Activated T-helper 1 cell treated with anti-CD3 and anti-CD28 coated beads, Interleukin-12 subunit alpha, Interleukin-12 subunit beta, Interleukin-2, Interleukin-4 antibody, amounts not matched to agents 30 ng/mL and 10 ng/mL and 1 ng/mL, durations not matched to agents 14 hours and 24 hours and 36 hours (primary cell): ENCODE data around the gene POU2AF3. TPM values are rescaled to one million over a fixed set of nuclear protein-coding genes. Genes with fewer than 3 reads are reported as not detected.
"Not testable (repeated sequence)": the region's sequence is repeated elsewhere in the genome, so short reads cannot be mapped to it uniquely, and the experiment has no call there.

Experiments
- DNase-seq: peaks from one replicate; pipeline ENCODE4 v3.0.0; 2021; ENCODE audit warnings: low spot score
- H3K27ac Mint-ChIP-seq: one replicate; pipeline ENCODE4 v1.8.0; 2021; ENCODE audit warnings: mild to moderate bottlenecking, mixed read lengths
- H3K27me3 Mint-ChIP-seq: one replicate; pipeline ENCODE4 v1.8.0; 2022; ENCODE audit warnings: mild to moderate bottlenecking, moderate library complexity, mixed read lengths; ENCODE audit not compliant: insufficient read depth
- H3K36me3 Mint-ChIP-seq: one replicate; pipeline ENCODE4 v1.8.0; 2021; ENCODE audit warnings: low read depth, mixed read lengths
- H3K4me1 Mint-ChIP-seq: one replicate; pipeline ENCODE4 v1.8.0; 2021; ENCODE audit warnings: low read depth, mixed read lengths
- H3K4me3 Mint-ChIP-seq: one replicate; pipeline ENCODE4 v1.8.0; 2021; ENCODE audit warnings: mild to moderate bottlenecking, moderate library complexity, mixed read lengths
- H3K9me3 Mint-ChIP-seq: one replicate; pipeline ENCODE4 v1.8.0; 2021; ENCODE audit warnings: mixed read lengths
- intact Hi-C: fragments of 100-400 bp; cut with micrococcal nuclease; formaldehyde crosslinking; loops from one replicate; pipeline ENCODE4 v1.15.1; 2024
- total RNA-seq: library from RNA; stranded (reverse); gene quantifications from 2 replicates; pipeline ENCODE4 v1.2.3, GENCODE V29; 2022

The POU2AF3 gene
- total RNA-seq, result 0.21 and 0.39 TPM in 2 replicates

GRCh38 chr11:111298413-111299100 lies at the start of gene POU2AF3:
Gene POU2AF3 (plus strand): TSS chr11:111298546. CDS start chr11:111298582, 36 bp downstream.
- Mint-ChIP-seq H3K27me3 (peaks cover 53% of the 10 kb centered on the region), H3K4me3 (peak within 1 kb of the TSS; percentile 25), H3K9me3 (no peaks in the 10 kb centered on the region), H3K4me1 (no peaks in the 10 kb centered on the region), H3K36me3 (no peaks in the 10 kb centered on the region), H3K27ac (no peak within 1 kb of the TSS)
- intact Hi-C loops, result no loop called here
- no peak for DNase-seq

- H3K27me3 Mint-ChIP-seq, result peaks cover 14% of the 10 kb centered on the region
- intact Hi-C loops, result no loop called here
- H3K4me3 Mint-ChIP-seq, result no peak overlapping the region
- H3K27ac Mint-ChIP-seq, result no peak overlapping the region
- H3K36me3 Mint-ChIP-seq, result no peaks in the 10 kb centered on the region
- DNase-seq, result no peak
- no peaks in the 10 kb centered on the region for H3K4me1 Mint-ChIP-seq
- H3K9me3 Mint-ChIP-seq, result no peaks in the 10 kb centered on the region
These were observed 47.4 kb upstream of the POU2AF3 start for GRCh38 chr11:111250936-111251335.

GRCh38 chr11:111253131-111253530 lies 45.2 kb upstream of the POU2AF3 start:
- H3K27me3 Mint-ChIP-seq, result peaks cover 10% of the 10 kb centered on the region
- DNase-seq, result no peak
- H3K4me1 Mint-ChIP-seq, result no peaks in the 10 kb centered on the region
- H3K27ac Mint-ChIP-seq, result no peak overlapping the region
- intact Hi-C loops, result no loop called here
- no peaks in the 10 kb centered on the region for H3K9me3 Mint-ChIP-seq
- H3K36me3 Mint-ChIP-seq, result no peaks in the 10 kb centered on the region
- no peak overlapping the region for H3K4me3 Mint-ChIP-seq

GRCh38 chr11:111253630-111254029 lies 44.7 kb upstream of the POU2AF3 start:
- no peaks in the 10 kb centered on the region for H3K4me1 Mint-ChIP-seq
- H3K4me3 Mint-ChIP-seq, result no peak overlapping the region
- H3K36me3 Mint-ChIP-seq, result no peaks in the 10 kb centered on the region
- peaks cover 10% of the 10 kb centered on the region for H3K27me3 Mint-ChIP-seq
- no peak for DNase-seq
- intact Hi-C loops, result no loop called here
- no peak overlapping the region for H3K27ac Mint-ChIP-seq
- no peaks in the 10 kb centered on the region for H3K9me3 Mint-ChIP-seq

- intact Hi-C loops, result no loop called here
- no peak for DNase-seq
- no peak overlapping the region for H3K27ac Mint-ChIP-seq
- H3K4me1 Mint-ChIP-seq, result no peaks in the 10 kb centered on the region
- peaks cover 29% of the 10 kb centered on the region for H3K27me3 Mint-ChIP-seq
- no peaks in the 10 kb centered on the region for H3K36me3 Mint-ChIP-seq
- no peak overlapping the region for H3K4me3 Mint-ChIP-seq
- H3K9me3 Mint-ChIP-seq, result no peaks in the 10 kb centered on the region
These were observed 40.3 kb upstream of the POU2AF3 start for GRCh38 chr11:111258046-111258445.

GRCh38 chr11:111259896-111260295 lies 38.5 kb upstream of the POU2AF3 start:
- H3K9me3 Mint-ChIP-seq, result no peaks in the 10 kb centered on the region
- no peak for DNase-seq
- no peak overlapping the region for H3K27ac Mint-ChIP-seq
- H3K27me3 Mint-ChIP-seq, result peaks cover 27% of the 10 kb centered on the region
- no peaks in the 10 kb centered on the region for H3K36me3 Mint-ChIP-seq
- no peaks in the 10 kb centered on the region for H3K4me1 Mint-ChIP-seq
- intact Hi-C loops, result no loop called here
- no peak overlapping the region for H3K4me3 Mint-ChIP-seq

GRCh38 chr11:111260811-111261210 lies 37.5 kb upstream of the POU2AF3 start:
- Mint-ChIP-seq H3K9me3 (no peaks in the 10 kb centered on the region), H3K4me1 (no peaks in the 10 kb centered on the region), H3K27me3 (peaks cover 27% of the 10 kb centered on the region), H3K4me3 (no peak overlapping the region), H3K27ac (no peak overlapping the region), H3K36me3 (no peaks in the 10 kb centered on the region)
- no peak for DNase-seq
- intact Hi-C loops, result no loop called here

GRCh38 chr11:111264646-111265045 lies 33.7 kb upstream of the POU2AF3 start:
- intact Hi-C loops, result no loop called here
- no peaks in the 10 kb centered on the region for H3K36me3 Mint-ChIP-seq
- H3K9me3 Mint-ChIP-seq, result no peaks in the 10 kb centered on the region
- H3K27me3 Mint-ChIP-seq, result peaks cover 22% of the 10 kb centered on the region
- H3K4me3 Mint-ChIP-seq, result no peak overlapping the region
- H3K27ac Mint-ChIP-seq, result no peak overlapping the region
- H3K4me1 Mint-ChIP-seq, result no peaks in the 10 kb centered on the region
- DNase-seq, result no peak

- peaks cover 20% of the 10 kb centered on the region for H3K27me3 Mint-ChIP-seq
- no peaks in the 10 kb centered on the region for H3K36me3 Mint-ChIP-seq
- no peak overlapping the region for H3K27ac Mint-ChIP-seq
- H3K4me3 Mint-ChIP-seq, result no peak overlapping the region
- DNase-seq, result no peak
- intact Hi-C loops, result no loop called here
- H3K9me3 Mint-ChIP-seq, result no peaks in the 10 kb centered on the region
- H3K4me1 Mint-ChIP-seq, result no peaks in the 10 kb centered on the region
These were observed 32.9 kb upstream of the POU2AF3 start for GRCh38 chr11:111265421-111265820.

GRCh38 chr11:111268303-111268702 lies 30.0 kb upstream of the POU2AF3 start:
- H3K4me1 Mint-ChIP-seq, intact Hi-C loops, H3K4me3 Mint-ChIP-seq, DNase-seq, H3K27me3 Mint-ChIP-seq, H3K27ac Mint-ChIP-seq, H3K36me3 Mint-ChIP-seq, H3K9me3 Mint-ChIP-seq: not testable (repeated sequence)

- Mint-ChIP-seq H3K9me3 (no peaks in the 10 kb centered on the region), H3K27me3 (peaks cover 4% of the 10 kb centered on the region), H3K4me1 (peaks cover 6% of the 10 kb centered on the region), H3K4me3 (no peak overlapping the region), H3K36me3 (no peaks in the 10 kb centered on the region), H3K27ac (no peak overlapping the region)
- intact Hi-C loops, result no loop called here
- no peak for DNase-seq
These were observed 29.0 kb upstream of the POU2AF3 start for GRCh38 chr11:111269146-111269868.

GRCh38 chr11:111272420-111272819 lies 25.9 kb upstream of the POU2AF3 start:
- Mint-ChIP-seq H3K4me3 (no peak overlapping the region), H3K27ac (no peak overlapping the region), H3K9me3 (no peaks in the 10 kb centered on the region), H3K27me3 (peaks cover 8% of the 10 kb centered on the region), H3K4me1 (peaks cover 6% of the 10 kb centered on the region), H3K36me3 (no peaks in the 10 kb centered on the region)
- DNase-seq, result no peak
- intact Hi-C loops, result no loop called here

GRCh38 chr11:111282562-111283075 lies 15.7 kb upstream of the POU2AF3 start:
- H3K27me3 Mint-ChIP-seq, result peaks cover 6% of the 10 kb centered on the region
- DNase-seq, result no peak
- intact Hi-C loops, result loop anchor here (1.0 to 5.0 kb wide), 5 partner anchors 75 to 495 kb away; no protein-coding TSS in a partner anchor
- no peak overlapping the region for H3K4me3 Mint-ChIP-seq
- no peak overlapping the region for H3K27ac Mint-ChIP-seq
- H3K4me1 Mint-ChIP-seq, result no peaks in the 10 kb centered on the region
- H3K9me3 Mint-ChIP-seq, result no peaks in the 10 kb centered on the region
- H3K36me3 Mint-ChIP-seq, result no peaks in the 10 kb centered on the region
